Ramos (cell line): ENCODE measurements around the gene C1orf105.
"Not testable (repeated sequence)": the region's sequence is repeated elsewhere in the genome, so short reads cannot be mapped to it uniquely, and the experiment has no call there.

Experiments used
- in situ Hi-C: fragments of 300-500 bp; cut with MboI; formaldehyde crosslinking; loops from one replicate; pipeline ENCODE4 v1.14.3; 2022; ENCODE audit warnings: low sequenced_read_pairs; ENCODE audit not compliant: unreplicated experiment

Gene C1orf105

DNA sequence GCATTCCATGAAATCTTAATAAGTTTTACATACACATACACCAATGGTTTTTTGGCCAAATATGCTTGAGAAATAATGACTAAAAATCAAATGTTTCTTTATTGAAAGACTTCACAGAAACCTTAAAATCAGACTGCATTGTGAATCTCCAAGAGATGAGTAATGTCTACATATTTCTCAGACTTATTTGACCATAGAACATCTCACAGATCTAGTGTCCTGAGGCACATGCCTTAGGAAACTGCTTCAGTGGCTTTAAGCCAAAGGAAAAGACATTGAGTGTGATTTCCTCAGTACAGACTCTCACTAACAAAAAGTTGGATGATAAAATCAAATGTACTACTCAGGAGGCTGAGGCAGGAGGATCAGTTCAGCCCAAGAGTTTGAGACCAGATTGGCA lies 6.2 kb upstream of the C1orf105 start:
- in situ Hi-C loops: loop anchor here (25.0 kb wide), 2 partner anchors 277 to 402 kb away; no protein-coding TSS in a partner anchor

- in situ Hi-C loops: loop anchor here (25.0 kb wide), 2 partner anchors 279 to 404 kb away; no protein-coding TSS in a partner anchor
These were observed 3.9 kb upstream of the C1orf105 start for GRCh38 chr1:172416496-172417035.

DNA sequence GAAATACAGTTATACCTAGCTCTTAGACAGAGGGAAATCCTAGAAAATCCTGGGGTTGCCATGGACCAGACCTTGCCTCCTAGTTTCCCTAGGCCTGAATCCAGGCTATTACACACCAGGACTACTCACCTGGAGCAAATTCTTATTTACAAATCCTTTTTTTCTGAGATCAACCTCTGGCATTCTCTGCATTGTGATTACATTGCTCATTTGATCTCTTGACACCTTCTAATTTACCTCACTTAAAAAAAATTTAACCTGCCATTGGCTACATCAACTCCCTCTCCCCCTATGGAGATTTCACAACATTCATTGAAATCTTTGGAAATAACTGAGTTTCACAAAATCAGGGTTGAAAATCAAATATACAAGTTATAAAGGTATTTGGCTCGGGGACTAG lies 2.9 kb upstream of the C1orf105 start:
- in situ Hi-C loops: loop anchor here (25.0 kb wide), 2 partner anchors 280 to 405 kb away; no protein-coding TSS in a partner anchor

GRCh38 chr1:172421974-172422604 lies 1.6 kb downstream of the C1orf105 start:
- in situ Hi-C loops: loop anchor here (25.0 kb wide), 2 partner anchors 285 to 410 kb away; no protein-coding TSS in a partner anchor

DNA sequence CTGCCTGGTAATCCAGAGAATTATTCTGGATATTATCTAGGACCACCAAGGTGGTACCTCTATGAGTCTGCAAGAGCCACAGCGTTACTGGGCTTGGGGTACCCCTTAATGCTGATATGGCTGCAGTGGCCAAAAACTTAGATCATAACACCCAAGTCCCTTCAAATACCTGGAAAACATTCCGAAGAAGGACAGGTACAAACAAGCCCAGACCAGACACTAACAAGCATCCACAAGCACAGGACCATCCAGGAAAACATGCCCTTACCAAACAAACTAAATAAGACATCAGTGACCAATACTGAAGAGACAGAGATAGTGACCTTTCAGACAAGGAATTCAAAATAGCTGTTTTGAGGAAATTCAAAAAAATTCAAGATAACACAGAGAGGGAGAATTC lies 2.9 kb downstream of the C1orf105 start:
- in situ Hi-C loops: loop anchor here (25.0 kb wide), 2 partner anchors 286 to 411 kb away; no protein-coding TSS in a partner anchor

DNA sequence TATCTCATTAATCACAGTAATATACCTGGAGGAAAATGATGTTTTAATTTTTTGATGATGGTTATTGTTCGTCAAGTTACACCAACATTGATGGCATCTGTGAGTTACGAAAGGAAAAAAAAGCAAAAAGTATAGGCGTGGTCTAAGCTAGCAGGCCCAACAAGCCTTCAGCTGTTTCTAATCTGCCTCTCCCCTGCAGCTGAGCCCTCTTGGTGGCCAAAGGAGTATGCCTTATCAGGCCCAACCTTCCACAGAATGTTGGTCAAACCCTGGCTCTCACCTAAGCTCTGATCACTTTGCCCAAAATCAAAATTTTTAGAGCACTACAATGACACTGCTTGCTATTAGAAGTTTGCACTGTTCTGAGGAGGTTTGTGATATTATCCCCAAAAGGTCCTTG lies 4.9 kb downstream of the C1orf105 start:
- in situ Hi-C loops: no loop called here

DNA sequence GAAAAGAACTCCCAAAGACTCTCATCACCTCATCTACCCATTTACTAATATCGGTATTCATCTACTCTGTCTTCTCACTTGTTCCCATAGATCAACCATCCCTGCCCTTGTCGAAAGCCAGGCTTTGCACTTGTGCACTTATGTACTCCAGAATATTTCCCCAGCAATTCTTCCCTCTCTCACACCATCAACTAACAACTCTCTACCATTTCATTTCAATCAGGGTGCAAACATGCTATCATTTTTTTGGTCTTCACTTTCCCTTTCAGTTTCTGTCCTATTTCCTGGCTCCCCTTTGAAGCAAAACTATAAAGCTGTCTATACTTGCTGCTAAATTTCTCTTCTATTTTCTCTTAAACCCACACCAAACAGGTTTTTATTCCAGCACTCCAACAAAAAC lies 6.7 kb downstream of the C1orf105 start:
- in situ Hi-C loops: no loop called here

- in situ Hi-C loops: no loop called here
These were observed 9.0 kb downstream of the C1orf105 start for GRCh38 chr1:172429331-172430127.

- in situ Hi-C loops: no loop called here
These were observed 9.6 kb downstream of the C1orf105 start for GRCh38 chr1:172430128-172430454.

DNA sequence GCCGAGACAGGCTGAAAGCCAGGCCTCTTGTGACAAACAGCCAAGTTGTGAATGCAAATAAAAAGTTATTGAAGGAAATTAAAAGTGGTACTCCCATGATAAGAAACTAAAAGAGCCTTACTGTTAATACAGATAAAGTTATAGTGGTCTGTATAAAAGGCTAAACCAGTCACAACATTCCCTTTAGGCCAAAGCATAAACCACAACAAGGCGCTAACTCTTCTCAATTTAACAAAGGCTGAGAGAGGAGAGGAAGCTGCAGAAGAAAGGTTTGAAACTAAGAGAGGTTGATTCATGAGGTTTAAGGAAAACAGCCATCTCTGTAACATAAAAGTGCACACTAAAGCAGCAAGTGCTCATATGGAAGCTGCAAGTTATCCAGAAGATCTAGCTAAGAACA lies 10.7 kb downstream of the C1orf105 start:
- in situ Hi-C loops: no loop called here

DNA sequence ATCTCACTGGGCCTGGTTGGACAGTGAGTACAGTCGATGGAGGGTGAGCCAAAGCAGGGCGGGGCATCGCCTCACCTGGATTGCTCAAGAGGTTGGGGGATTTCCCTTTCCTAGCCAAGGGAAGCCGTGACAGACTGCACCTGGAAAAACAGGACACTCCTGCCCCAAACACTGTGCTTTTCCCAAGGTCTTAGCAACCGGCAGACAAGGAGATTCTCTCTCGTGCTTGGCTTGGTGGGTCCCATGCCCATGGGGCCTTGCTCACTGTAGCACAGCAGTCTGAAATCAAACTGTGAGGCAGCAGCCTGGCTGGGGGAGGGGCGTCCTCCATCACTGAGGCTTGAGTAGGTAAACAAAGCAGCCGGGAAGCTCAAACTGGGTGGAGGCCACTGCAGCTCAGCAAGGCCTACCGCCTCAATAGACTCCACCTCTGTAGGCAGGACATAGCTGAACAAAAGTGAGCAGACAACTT lies 11.3 kb downstream of the C1orf105 start:
- in situ Hi-C loops: no loop called here

GRCh38 chr1:172437183-172437582 lies 16.7 kb downstream of the C1orf105 start:
- in situ Hi-C loops: not testable (repeated sequence)

DNA sequence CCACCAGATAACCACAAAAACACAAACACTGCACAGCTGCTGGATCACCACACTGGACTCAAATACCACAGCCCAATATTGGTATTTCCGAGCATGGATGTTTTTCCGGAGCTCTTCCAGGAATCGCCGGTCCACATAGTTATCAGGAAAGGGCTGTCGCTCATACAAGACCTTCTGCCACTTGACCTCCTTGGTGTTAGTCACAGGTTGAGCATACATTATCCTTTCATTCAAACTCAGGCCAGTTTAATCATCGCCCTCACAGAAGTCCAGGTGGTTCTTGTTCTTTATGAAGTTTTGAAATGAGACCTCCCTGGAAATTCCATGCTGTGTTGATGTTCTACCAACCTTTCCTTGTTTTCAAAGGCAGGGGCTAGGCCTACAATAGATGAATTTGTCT lies 21.9 kb downstream of the C1orf105 start:
- in situ Hi-C loops: no loop called here

DNA sequence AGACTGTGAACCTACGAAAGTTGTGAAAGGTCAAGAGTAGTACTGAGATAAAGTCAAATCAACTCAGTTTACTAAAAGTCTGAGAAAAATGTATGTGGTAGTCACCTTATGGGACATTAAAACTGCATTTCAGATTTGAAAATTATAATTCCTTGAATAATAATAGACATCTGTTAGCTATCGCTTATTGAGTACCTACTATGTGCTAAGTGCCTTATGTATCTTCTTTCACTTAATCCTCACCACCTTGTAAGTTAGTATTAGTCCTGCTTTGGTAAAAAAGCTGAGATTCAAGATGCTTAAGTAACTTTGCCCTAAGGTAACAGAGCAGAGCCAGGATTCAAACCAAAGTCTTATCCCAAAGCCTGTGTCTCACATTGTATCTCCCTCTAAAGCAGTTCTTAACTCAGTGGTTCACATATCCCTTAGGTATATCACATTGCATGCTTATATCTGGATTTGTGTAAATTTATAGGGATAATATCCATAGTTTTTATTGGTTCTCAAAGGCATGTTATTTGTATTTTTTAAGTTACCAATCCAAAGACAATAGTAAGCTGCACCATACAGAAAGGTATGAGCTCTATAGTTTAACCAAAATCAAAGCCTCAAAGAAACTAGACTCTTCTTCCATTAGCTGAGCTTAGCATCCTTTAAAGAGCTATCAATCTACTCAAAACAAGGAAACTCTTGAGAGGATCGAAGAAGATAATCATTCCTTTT lies 22.5 kb downstream of the C1orf105 start:
- in situ Hi-C loops: no loop called here

DNA sequence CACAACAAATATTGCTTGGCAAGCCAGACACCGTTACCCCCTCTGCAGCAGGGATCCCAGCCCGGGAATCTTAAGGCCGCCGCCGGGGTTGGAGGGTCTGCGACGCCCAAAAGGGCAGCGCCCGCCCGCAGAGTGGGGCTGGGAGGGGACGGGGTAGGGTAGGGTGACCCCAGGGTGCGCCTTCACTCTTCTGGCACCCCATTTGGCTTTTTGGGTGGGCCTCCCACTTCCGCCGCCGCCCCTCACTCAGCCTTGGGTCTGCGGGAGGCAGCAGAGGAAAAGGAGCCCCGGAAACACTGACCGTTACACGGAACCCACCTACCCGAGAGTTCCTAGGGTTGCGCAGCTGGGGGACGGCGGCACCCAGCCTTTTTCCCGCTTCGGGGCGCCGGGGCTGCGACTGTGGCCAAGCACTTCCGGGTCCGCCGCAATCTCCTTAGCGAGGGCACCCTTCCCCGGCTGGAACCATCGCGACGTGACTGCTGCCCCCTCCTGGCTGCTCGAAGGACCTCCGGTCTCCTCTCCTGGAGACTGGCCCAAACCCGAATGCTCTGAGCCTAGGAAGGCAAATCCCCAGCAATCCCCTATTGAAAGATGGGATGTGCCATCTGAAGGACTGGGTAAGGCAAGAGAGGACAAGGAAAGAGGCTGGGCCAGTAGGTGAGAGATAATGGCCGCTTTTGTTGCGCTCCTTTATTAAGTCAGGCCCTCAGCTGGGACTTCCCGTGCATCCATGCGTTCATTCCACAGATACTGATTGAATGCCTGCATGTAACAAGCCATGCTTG lies 23.4 kb downstream of the C1orf105 start, which contains the start of gene PIGC:
Gene PIGC (minus strand): TSS at position 404 of the 788 bp plus-strand sequence. CDS start 1,447 bp downstream, outside the sequence.
- in situ Hi-C loops: no loop called here

- in situ Hi-C loops: no loop called here
These were observed 26.1 kb downstream of the C1orf105 start for GRCh38 chr1:172446547-172446946.

GRCh38 chr1:172447641-172448040 lies 27.2 kb downstream of the C1orf105 start:
- in situ Hi-C loops: no loop called here

DNA sequence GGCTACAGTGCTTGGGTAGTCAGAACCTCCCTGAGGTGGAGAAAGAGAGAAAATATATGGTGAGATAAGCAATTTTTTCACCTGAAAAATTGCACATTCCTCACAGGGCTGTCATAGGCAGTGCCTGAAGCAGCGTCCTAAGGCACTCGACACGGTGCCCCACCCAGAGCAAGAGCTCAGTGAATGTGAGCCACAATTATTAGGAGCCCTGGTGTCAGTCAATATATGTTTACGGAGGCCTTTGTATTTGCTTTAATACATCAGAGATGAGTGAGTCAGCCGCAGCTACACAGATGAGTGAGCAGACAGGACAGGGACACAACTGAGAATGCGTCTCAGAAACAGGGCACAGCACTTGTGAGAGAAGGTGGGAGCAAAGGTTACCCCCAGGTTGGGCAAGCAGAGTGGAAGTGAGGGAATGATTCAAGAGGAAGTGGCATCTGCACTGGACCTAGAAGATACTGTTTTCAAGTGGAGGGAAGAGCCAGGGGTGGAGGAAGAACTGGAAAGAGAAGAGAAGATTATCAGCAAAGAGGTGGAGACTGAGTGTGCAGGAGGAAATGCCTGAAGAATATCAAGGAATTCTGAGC lies 28.6 kb downstream of the C1orf105 start:
- in situ Hi-C loops: no loop called here
